D721Med (cell line): ENCODE results near the gene CTNNA2.

Source experiments
- DNase-seq: peaks from one replicate; pipeline ENCODE4 v3.0.0; 2011; ENCODE audit warnings: low spot score; ENCODE audit not compliant: insufficient read length
- FAIRE-seq: peaks from 2 replicates; lab custom pipeline; 2011; peaks lifted over from hg19 to GRCh38; lab: Jason Lieb, UNC
- TF ChIP-seq, protein P1 (sequence below): IDR thresholded peaks from 2 replicates; pipeline ENCODE4 v1.5.1; 2012; ENCODE audit warnings: mild to moderate bottlenecking, control low read depth; ENCODE audit not compliant: insufficient read depth; ENCODE audit errors: missing control alignments

The CTNNA2 gene

DNA sequence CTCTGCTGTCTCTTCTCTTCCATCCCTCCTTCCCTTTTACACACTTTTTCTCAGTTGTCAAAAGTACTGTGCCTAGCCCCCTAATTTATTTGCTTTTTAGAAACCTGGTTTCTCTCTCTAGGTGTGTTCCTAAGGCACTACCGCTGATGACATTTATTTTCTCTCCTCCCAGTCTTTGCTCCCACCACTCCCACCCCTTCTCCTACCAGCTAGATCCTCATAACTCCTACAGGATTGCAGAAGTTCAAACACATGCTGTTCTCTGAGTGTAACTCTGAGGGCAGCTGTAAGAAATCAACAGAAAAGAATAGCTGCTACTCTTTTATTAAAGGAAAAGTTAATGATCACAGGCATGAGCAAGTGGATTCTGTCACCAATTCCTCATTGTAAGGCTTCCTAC is 814.0 kb downstream of the CTNNA2 start:
- TF ChIP-seq, protein P1, sequence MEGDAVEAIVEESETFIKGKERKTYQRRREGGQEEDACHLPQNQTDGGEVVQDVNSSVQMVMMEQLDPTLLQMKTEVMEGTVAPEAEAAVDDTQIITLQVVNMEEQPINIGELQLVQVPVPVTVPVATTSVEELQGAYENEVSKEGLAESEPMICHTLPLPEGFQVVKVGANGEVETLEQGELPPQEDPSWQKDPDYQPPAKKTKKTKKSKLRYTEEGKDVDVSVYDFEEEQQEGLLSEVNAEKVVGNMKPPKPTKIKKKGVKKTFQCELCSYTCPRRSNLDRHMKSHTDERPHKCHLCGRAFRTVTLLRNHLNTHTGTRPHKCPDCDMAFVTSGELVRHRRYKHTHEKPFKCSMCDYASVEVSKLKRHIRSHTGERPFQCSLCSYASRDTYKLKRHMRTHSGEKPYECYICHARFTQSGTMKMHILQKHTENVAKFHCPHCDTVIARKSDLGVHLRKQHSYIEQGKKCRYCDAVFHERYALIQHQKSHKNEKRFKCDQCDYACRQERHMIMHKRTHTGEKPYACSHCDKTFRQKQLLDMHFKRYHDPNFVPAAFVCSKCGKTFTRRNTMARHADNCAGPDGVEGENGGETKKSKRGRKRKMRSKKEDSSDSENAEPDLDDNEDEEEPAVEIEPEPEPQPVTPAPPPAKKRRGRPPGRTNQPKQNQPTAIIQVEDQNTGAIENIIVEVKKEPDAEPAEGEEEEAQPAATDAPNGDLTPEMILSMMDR, result no peak
- FAIRE-seq (no peak), DNase-seq (no peak)

DNA sequence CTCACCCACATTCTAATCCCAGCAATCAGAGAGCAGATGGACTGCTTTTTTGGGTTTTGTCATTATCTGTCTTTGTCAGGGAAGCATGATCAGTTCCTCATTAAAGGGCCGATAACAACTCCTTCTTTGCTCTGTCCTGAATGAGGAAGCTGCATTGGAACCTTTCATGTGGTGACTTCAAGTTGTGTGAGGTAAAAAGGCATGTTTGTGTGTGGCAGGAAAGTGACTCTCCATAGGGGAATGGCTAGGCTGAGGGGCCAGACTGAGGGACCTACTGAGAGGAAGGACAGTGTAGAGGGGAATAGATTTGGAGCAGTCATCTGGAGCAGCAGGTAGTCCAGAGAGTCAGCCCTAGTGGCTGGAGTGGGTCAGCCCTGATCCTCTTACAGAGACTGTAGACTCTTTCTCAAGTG is 815.3 kb downstream of the CTNNA2 start:
- no peak for DNase-seq
- no peak for FAIRE-seq
- TF ChIP-seq, protein P1, result no peak

DNA sequence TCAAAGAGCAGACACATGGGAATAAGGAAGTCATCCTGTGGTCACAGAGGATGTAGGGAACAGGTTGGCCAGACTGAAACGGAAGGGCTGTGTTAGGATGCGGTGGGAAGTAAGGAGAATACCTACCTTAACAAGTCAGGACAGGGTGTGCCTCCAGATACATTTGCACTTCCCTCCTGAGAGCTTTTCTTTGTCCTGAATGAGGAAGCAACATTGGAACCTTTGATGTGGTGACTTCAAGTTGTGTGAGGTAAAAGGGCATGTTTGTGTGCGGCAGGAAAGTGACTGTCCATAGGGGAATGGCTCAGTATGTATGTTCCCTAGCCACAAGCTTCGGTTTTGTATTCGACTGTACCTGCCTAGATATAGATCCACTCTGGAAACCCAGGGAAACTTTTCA is 816.6 kb downstream of the CTNNA2 start:
- no peak for FAIRE-seq
- DNase-seq, result no peak
- TF ChIP-seq, protein P1, result no peak

DNA sequence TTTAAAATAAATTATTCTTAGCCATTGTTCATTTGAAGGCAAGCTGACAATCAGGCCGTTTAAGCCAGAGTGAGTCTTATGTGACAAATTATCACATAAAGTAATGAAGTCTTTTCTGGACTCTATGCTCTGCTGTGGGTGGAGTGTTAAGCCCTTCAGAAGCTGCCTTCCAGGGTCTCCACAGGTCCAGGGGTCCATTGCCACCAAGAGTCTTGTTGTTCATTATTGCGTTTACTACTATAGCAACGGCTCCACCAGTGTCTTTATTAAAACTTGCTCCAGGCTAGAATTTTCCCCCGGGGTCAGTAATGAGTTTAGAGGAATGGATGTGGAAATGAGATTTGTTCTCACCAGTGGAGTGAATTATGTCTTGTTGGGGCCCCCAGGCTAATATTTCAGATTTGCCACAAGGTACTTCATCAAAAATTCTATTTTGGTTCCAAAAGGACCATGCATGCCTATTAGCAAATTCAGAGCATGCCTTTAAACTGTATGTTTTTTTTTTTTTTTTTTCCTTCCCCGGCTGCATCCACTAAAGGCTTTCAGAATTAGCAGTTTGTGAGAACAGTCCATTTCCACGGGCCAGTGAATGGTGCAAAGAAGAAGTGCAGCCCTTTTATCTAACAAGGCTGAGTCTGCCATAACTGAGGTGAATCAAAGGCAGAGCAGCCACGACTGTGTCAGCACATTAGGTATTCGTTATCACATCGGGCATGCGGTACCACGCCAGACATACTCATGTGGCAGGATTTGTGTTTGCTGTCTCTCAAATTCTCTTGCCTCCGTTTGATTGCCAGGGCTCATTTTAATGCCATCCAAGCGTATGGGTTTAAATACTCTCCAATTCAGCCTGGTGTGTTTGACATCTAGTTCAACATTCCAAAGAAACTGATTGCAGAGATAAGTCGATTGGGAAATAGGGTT is 817.9 kb downstream of the CTNNA2 start:
- FAIRE-seq (no peak), DNase-seq (no peak)
- TF ChIP-seq, protein P1, result no peak

DNA sequence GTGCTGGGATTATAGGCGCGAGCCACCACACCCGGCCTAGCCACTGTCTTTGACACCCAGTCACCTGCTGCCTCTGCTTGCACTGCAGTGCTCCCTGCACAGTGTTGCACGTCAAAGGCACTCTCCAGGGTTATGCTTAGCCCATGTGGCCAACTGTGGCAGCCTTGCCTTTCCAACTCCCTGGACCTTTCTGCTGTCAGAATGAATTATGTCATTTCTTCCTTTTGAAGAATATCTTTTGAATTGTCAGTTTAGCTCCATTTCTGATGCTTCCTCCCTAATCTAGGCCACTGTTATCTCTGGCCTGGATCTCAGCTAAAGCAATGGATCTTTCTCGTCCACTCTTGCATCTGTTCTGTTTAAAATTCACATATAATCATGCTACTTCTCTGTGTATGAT is 821.0 kb downstream of the CTNNA2 start:
- TF ChIP-seq, protein P1, result no peak
- FAIRE-seq (no peak), DNase-seq (no peak)

DNA sequence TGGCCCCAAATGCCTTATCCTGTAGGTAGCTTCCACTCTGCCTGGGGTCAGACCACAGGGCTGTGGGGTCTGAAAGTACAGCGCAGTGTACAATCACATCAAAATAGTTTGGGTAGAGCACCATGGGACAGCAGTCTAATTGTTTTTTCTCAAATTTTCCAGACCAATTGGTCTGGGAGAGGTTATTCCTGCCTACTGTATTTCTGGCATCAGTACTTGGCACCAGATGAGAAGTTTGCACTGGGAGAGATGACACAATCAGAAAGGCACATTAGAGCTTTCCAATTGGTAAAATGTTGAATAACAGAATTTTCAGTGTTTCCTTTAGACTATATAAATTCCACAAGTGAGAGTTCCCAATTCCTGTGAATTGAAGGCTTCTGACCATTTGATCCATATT is 822.6 kb downstream of the CTNNA2 start:
- TF ChIP-seq, protein P1, result no peak
- DNase-seq (no peak), FAIRE-seq (no peak)

DNA sequence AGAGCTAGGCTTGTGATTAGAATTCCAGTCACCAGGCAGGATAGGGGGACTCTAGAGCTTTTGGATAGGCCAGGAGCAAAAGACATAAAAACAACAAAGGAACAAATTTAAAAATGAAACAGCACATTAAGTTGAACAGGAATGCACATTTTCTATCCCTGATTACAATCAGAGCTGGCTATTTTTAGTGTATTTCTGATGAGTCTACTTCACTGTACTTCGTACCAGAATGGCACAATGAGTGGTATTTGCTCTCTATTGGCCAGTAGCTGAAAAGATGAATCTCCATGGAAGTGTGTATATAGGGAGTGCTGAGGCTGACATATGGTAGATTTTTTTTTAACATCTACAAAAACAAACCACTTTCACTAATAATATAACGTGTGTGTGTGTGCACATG is 825.9 kb downstream of the CTNNA2 start:
- TF ChIP-seq, protein P1, result no peak
- FAIRE-seq (no peak), DNase-seq (no peak)
